GM21825 (cell line): ENCODE measurements around the gene DPH2.
A peak's percentile ranks its signal among the peaks of the same experiment; 100 is the strongest.

Source experiments
- ATAC-seq: cut with Tn5 transposase; IDR thresholded peaks from one replicate; pipeline ENCODE4 v1.9.1; 2021; ENCODE audit warnings: mild to moderate bottlenecking, moderate library complexity; ENCODE audit not compliant: unreplicated experiment

The DPH2 gene

DNA sequence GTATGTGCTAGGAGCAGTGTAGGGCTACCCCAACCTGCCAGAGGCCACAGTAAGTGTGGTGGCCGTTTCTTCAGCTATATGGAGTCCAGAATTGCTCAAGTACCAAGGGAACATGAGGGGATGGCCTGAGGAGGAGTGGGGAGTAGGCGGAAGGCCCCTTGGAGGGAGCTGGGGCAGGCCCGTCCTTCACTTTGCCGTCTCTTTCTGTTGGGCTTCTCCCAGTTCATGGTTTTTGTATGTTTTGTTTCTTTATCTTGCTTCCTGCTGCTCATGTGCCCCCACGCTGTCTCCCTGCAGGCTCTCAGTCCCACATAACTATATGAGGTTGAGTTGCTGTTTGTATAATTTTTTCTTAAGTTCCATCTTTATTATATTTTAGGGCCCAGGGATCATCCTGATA, 5.9 kb upstream of the DPH2 start:
- no peak for ATAC-seq

DNA sequence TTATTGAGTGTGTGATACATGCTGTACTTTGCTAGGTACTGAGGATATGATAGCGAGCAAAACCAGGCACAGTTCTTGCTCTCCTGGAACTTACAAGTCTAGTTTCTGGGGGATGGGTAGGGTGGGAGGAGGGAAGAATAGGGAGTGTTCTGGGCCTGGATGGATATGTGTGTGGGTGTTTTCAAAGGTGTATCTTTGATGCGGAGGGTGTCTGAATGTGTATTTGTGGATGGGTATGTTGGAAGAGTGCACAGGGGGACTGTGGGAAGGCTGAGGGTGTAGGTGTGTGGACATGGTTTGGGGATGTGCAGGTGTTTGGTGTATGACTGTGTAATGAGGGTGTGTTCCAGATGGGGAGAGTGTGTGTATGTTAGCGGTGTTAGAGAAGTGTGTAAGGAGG, 4.5 kb upstream of the DPH2 start:
- ATAC-seq: no peak

DNA sequence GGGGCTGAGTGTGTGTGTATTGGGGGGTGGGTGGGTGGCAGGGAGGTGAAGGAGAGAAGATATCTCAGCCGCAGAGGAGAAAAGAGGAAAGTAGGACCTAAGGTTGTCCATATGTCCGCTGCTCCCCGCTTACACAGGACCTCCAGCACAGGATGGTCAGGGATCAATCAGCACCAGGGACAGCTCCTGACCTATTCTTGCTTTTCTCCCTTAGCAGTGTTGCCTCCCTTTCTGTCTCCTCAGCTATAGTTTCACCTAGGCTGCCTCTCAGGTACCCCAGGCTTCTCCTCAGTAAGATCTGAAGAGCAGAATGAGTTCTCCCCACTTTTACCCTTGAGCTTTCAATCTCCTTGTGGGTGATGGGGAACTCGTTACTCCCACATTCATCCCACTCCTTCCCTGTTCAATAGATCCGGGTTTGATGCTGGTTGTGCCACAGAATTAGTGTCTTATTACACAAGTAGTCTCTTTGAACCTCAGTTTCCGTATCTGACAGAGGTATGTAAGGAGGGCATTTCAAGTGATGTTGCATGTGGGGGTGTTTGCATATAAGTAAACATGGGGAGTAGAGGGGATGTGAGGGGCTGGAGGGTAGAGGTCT, 1.4 kb upstream of the DPH2 start:
- ATAC-seq: no peak

DNA sequence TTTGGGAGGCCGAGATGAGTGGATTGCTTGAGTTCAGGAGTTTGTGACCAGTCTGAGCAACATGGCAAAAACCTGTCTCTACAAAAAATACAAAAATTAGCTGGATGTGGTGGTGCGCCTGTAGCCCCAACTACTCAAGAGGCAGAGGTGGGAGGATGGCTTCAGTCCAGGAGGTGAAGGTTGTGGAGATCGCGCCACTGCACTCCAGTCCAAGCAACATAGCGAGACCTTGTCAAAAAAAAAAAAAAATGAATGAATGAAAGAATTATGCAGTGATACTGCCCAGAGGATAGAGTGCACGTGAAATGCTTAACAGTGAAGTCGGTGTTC, 429 bp upstream of the DPH2 start:
- no peak for ATAC-seq

DNA sequence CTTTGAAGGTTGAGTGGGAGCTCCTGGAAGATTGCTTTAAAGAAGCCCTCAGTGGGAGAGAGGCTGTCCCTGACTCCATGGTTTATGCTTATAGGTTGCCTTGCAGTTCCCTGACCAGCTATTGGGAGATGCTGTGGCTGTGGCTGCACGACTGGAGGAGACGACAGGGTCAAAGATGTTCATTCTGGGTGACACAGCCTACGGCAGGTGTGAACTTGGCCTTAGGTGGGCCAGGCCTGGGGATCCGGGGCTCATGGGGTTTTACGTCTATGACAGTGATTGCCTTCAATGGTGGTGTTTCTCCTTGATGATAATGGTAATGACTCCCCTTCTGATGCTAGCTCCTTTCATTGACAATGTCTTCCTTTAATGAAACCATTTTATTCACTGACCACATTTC, 692 bp downstream of the DPH2 start:
- no peak for ATAC-seq

DNA sequence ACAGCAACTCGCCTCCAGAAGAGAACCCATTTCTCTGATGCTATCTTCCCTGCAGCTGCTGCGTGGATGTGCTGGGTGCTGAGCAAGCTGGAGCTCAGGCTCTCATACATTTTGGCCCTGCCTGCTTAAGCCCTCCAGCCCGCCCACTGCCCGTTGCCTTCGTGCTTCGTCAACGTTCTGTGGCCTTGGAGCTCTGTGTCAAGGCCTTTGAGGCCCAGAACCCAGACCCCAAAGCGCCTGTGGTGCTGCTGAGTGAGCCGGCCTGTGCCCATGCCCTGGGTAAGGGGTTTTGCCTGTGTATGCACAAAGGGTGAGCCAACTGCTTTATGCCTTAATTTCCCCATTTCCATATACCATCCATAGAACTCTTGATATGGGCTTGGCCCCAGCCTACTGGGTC, 1.1 kb downstream of the DPH2 start:
- ATAC-seq: no peak

DNA sequence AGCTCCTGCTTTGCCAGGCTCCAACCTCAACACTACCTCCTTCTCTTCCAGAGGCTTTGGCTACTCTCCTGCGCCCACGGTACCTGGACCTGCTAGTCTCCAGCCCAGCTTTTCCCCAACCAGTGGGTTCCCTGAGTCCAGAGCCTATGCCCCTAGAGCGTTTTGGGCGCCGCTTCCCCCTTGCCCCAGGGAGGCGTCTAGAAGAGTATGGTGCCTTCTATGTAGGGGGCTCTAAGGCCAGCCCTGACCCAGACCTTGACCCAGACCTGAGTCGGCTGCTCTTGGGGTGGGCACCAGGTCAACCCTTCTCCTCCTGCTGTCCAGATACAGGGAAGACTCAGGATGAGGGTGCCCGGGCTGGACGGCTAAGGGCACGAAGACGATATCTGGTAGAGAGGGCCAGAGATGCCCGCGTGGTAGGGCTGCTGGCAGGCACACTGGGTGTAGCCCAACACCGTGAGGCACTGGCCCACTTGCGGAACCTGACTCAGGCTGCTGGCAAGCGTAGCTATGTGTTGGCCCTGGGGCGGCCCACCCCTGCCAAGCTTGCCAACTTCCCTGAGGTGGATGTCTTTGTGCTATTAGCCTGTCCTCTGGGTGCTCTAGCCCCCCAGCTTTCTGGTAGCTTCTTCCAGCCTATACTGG, 1.6 kb downstream of the DPH2 start:
- no peak for ATAC-seq

DNA sequence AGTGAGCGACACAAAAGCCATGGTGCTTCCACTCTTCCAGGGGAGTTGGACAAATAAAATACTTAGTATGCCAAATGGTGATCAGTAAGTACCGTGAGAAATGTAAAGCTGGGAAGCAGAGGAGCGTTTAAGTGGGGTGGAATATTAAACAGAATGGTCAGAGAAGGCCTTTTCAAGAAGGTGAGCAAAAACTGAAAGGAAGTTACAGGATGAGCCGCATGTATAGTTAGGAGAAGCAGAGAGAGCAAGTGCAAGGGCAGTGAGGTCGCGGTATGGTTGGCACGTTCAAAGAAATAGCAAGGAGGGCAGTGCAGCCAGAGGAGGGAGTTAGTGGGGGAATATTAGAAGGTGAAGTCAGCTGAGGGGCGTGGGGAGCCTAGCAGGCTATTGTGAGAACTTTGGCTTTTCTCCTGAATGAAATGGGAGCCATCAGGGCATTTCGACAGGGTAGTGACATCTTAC, 4.2 kb downstream of the DPH2 start:
- ATAC-seq: no peak

DNA sequence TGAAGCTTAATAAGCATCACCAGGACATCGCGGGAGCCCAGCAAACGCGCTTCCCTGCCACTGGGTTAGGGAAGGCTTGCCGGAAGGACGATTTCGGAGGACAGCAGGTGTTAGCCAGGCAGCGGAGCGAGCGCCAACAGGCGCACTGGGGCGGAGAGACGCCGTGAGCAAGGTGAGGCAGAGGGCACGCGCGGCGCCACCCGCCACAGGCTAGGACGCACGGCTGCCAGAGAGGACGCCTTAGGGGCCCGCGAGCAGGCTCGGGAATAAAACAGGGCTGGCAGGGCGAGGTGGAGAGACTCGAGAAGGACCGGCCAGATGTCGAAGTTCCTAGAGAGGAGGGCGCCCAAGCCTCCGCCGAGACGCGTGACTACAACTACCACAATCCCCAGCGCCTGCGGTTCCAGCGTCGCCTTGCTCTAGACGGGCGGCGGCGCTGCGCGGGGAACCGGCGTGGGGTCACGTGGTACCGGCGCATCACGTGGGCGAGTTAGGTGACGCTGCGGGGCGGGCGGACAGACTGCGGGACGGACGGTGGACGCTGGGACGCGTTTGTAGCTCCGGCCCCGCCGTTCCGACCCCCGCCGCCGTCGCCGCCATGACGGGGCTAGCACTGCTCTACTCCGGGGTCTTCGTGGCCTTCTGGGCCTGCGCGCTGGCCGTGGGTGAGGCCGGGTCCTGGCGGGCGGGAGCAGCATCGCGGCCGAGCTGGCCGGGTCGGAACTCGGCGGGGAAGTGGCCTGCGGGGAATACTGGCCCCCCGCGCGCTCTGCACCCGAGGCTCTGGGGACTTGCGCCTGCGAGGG, 4.8 kb downstream of the DPH2 start, which contains the start of gene ATP6V0B:
ATP6V0B (plus strand) TSS at position 518 of the 806 bp plus-strand sequence; CDS start at position 599, 81 bp downstream.
- ATAC-seq: peak; percentile 50

DNA sequence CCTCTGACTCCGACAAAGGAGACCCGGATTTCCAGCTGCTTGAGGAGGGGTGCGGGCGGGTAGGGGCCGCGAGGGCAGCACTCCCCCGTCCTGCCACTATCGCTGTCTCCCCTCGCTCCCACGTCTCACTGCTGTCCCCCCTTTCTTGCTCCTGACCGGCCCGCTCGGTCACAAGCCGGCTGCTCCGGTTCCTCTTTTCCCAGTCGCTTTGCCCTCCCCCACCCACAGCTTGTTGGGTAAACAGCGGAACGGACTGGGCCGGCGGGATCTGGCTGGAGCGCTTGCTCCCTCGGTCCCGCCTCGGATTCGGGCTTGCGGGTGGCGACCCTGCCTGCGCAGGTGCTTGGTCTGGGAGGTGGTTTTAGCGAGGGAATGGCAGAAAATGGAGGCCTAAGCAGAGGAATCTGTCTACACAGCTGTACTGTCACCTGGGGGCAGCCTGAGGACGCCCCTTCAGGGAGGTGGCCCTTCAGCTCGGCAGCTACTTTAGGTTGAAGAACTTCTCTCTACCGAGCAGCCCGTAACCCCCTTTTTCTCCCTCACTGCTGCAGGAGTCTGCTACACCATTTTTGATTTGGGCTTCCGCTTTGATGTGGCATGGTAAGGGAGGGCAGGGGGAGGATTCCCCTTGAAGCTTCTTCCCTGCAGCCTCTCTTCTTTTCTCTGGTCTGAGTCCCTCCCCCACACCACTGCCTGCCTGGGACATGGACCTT, 5.6 kb downstream of the DPH2 start:
- peak; percentile 1 for ATAC-seq

DNA sequence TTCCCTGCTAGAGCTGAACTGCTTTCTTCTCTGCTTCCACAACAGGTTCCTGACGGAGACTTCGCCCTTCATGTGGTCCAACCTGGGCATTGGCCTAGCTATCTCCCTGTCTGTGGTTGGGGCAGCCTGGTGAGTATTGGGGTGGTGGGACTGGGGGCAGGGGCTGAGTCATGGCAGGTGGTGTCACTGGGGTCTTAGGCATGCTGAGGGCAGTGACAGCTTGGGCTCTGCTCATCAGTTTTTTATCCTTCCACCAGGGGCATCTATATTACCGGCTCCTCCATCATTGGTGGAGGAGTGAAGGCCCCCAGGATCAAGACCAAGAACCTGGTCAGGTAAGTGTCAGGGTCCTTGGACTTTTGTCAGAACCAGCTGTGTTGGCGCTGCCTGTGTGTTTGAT, 6.2 kb downstream of the DPH2 start:
- no peak for ATAC-seq

DNA sequence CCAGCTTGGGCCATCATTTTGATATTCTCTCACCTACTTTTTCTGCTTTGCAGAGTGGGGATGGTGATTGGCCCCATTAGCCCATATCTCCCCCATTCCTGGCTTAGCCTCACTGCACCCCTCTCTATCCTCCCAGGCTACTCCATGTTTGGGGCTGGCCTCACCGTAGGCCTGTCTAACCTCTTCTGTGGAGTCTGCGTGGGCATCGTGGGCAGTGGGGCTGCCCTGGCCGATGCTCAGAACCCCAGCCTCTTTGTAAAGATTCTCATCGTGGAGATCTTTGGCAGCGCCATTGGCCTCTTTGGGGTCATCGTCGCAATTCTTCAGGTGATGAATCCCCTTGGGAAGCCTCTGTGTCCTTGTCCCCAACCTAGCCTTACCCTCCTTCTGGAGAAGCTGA, 7.1 kb downstream of the DPH2 start:
- no peak for ATAC-seq

DNA sequence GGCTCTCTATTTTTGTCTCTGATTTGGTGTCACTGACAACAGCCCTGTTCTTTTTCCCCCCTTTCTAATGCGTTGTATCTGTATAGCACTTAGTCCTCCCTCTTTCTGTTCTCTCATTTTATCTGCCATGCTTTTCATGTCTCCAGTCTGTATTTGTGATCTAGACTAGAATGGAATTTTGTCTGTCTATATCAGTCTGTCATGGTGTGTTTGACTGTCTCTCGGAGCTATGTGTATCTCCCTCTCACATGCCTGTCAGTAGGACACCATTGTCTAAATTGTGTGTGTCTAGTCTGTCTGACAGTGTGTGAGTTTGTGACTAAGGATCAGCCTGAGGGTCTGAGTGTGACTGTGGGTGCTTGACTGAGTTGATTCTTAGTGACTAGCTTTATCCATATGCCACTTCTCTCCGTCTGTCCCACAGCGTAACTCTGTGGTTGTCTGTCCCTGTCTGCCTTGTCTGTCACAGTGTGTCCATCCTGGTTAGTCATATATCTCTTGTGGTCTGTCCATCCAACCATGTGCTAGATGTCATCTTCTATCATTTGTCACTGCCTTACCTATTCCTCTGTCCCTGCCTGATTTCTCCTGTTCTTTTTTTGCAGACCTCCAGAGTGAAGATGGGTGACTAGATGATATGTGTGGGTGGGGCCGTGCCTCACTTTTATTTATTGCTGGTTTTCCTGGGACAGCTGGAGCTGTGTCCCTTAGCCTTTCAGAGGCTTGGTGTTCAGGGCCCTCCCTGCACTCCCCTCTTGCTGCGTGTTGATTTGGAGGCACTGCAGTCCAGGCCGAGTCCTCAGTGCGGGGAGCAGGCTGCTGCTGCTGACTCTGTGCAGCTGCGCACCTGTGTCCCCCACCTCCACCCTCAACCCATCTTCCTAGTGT, 7.8 kb downstream of the DPH2 start:
- ATAC-seq: no peak

DNA sequence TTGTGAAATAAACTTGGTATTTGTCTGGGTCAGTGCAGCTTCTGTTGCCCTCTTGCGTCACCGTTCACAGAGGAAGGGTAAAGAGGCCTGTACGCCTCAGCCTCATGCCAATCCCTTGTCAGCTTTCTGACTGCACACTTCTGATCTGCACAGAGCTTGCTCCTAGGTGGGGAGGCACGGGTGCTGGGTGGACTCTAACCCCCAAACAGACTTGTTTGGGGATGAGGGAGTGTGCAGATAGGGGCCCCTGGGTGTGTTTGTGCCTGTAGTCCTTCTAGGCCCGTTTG, 8.4 kb downstream of the DPH2 start:
- no peak for ATAC-seq

DNA sequence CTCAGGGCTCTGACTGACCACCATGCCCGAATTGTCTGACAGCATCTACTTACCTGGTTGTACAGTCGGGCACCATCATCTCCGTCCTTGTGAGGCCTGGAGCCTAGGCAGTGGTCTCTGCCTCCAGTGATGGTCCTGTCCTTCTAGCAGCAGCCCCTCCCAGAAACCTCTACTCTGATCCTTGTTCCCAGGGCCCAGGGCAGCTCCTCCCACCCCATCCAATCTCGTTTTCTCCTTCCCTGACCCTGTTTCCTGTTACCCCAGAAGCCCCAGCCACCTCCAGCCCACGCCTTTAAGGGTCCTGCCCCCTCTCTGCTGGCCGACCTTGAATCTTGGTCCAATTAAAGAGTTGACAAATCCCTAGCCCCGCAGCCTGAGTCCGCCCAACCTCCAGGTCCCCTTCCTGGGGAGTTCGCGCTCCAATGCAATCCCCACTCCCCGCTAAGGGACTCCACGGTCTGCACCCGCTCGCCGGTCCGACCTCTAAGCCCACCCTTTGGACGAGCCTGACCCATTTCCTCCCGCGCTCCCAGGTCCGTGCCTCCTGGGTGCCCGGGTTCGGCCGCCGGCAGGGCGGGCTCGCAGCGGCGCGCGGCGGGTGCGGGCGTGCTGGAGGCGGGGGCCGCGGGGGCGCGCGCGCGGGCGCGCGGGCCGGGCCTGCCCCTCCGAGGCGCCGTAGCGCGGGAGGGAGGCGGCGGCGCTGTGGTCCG, 8.9 kb downstream of the DPH2 start, which contains the start of gene B4GALT2:
B4GALT2 (plus strand) TSS at position 660 of the 710 bp plus-strand sequence. CDS start 1,951 bp downstream, outside the sequence.
- no peak for ATAC-seq

DNA sequence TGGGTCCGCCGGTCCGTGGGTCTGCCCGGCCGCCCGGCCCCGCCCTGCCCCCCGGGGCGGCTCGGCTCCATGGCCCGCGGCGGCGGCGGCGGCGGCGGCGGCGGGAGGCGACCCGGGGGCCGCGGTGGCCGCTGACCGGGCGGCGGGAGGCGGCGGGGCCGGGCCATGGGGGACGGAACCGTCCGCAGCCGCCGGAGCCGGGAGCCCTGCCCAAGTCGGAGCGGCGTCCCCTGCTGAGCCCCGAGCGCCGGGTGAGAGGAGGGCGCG, 9.4 kb downstream of the DPH2 start:
- ATAC-seq: no peak

DNA sequence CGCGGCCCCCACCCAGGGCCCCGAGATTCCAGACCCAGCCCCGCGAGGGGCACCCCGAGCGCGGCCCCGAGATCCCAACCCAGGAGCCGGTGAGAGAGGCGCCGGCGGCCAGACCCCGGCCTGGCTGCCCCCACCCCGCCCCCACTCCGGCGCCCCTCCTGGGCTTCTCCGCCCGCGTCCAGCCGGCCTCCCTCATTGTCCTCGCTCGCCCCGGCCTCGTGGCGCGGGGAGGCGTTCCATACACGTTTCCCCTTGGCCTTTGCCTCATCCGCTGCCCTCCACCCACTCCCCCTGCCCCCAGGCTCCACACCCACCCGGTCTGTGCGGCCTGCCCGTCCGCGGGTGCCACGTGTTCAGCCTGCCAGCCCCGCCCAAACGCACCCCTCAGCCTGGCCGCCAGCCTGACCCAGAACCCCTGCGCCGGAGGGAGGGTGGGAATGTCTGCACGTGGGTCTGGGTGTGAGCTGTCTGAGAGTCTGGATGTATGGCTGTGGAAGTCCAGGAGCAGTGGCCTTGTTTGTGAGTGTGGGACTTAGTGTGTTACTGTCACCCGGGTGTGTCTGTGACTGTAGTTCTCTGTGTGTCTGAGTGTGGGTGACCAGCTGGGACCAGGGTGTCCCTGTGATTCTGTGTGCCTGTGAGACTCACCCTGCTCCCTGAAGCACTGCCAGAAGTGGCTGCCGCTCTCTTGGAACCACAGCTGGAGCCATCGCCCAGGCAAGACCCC, 9.9 kb downstream of the DPH2 start:
- ATAC-seq: no peak

DNA sequence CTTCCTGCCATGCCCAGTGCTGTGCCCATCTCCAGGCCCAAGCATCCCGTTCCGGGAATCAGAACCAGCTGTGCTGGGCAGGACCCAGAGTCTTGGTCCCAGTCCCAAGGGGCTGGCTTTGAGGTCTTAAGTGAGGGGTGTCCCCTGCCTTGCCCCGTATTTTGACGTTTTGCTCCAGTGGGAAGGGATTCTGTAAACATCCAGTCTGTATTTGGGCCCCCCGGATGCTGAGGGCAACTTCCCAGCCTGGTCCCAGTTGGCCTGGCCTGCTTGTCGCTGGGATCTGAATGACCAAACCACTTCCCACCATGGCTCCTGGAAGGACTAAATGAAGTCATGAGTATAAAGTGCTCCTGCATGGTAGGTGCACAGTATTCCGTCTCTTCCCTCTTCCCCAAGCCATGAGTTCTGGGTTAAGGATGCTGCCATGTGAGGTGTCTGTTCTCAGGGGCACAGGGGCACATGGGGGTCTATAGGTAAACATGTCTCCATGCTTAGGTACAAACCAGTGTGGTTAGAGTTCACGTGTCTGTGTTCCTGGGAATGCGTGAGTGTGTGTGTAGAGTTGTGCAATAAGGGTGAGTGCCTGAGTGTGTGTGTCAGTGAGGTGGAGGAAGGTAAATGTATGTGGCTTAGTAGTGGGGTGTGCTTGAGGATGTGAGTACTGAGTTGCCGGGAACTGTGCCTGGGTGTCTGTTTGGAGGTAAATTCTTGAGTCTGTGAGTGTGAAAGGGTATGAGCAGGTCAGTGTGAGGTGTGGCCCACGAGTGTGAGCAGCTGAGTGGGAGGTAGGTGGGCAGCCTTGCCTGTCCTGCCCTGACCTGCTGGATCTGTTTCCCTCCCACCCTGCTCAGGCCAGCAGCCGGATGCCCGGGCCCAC, 10.7 kb downstream of the DPH2 start:
- ATAC-seq: no peak

DNA sequence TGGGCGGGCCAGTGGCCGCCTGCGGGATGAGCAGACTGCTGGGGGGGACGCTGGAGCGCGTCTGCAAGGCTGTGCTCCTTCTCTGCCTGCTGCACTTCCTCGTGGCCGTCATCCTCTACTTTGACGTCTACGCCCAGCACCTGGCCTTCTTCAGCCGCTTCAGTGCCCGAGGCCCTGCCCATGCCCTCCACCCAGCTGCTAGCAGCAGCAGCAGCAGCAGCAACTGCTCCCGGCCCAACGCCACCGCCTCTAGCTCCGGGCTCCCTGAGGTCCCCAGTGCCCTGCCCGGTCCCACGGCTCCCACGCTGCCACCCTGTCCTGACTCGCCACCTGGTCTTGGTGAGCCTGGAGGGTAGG, 11.3 kb downstream of the DPH2 start:
- ATAC-seq: no peak
